Endothelial cell (in vitro differentiated cells): ENCODE data around the gene CYTH4. TPM values are rescaled to one million over a fixed set of nuclear protein-coding genes. Genes with fewer than 3 reads are reported as not detected.
A peak's percentile ranks its signal among the peaks of the same experiment; 100 is the strongest.

ENCODE experiments used
- DNase-seq: peaks from one replicate; pipeline ENCODE4 v3.0.0; 2021; ENCODE audit warnings: low spot score
- H3K27ac Mint-ChIP-seq: one replicate; pipeline ENCODE4 v1.8.0; 2021; ENCODE audit warnings: mixed read lengths, inconsistent platforms; ENCODE audit not compliant: unreplicated experiment
- H3K27me3 Mint-ChIP-seq: one replicate; pipeline ENCODE4 v1.8.0; 2021; ENCODE audit warnings: mild to moderate bottlenecking, moderate library complexity, mixed read lengths, inconsistent platforms; ENCODE audit not compliant: unreplicated experiment
- H3K36me3 Mint-ChIP-seq: one replicate; pipeline ENCODE4 v1.8.0; 2021; ENCODE audit warnings: mild to moderate bottlenecking, low read depth, mixed read lengths, inconsistent platforms; ENCODE audit not compliant: unreplicated experiment
- H3K4me1 Mint-ChIP-seq: one replicate; pipeline ENCODE4 v1.8.0; 2021; ENCODE audit warnings: mild to moderate bottlenecking, mixed read lengths, inconsistent platforms; ENCODE audit not compliant: unreplicated experiment
- H3K4me3 Mint-ChIP-seq: one replicate; pipeline ENCODE4 v1.8.0; 2021; ENCODE audit warnings: mild to moderate bottlenecking, mixed read lengths, inconsistent platforms; ENCODE audit not compliant: unreplicated experiment
- H3K9me3 Mint-ChIP-seq: one replicate; pipeline ENCODE4 v1.8.0; 2021; ENCODE audit warnings: mixed read lengths, inconsistent platforms; ENCODE audit not compliant: unreplicated experiment
- CTCF ChIP-seq: fragments of 200-600 bp; sonication (generic); IDR thresholded peaks from one replicate; pipeline ENCODE4 v1.5.0; 2021; ENCODE audit warnings: antibody characterized with exemption; ENCODE audit not compliant: unreplicated experiment
- total RNA-seq: library from RNA; stranded (reverse); fragmentation: NEBNext Ultra II Directional; extraction: Animal tissue kit (Norgen Biotek cat#: 25700); gene quantifications from one replicate; pipeline ENCODE4 v1.2.1, GENCODE V29; 2021; ENCODE audit not compliant: unreplicated experiment

The CYTH4 gene
- total RNA-seq, 1 donor from 2014 or later, result 0.33 TPM

GRCh38 chr22:37316405-37316804 lies 34.1 kb downstream of the CYTH4 start:
- no peak for DNase-seq
- Mint-ChIP-seq H3K4me3 (no peak overlapping the region), H3K9me3 (no peaks in the 10 kb centered on the region), H3K36me3 (no peaks in the 10 kb centered on the region), H3K27me3 (peaks cover 4% of the 10 kb centered on the region), H3K27ac (no peak overlapping the region), H3K4me1 (peaks cover 3% of the 10 kb centered on the region)
- no peak for TF ChIP-seq CTCF

GRCh38 chr22:37316875-37317371 lies 34.6 kb downstream of the CYTH4 start:
- DNase-seq, result peak; percentile 85
- Mint-ChIP-seq H3K4me1 (peaks cover 3% of the 10 kb centered on the region), H3K36me3 (no peaks in the 10 kb centered on the region), H3K27me3 (peaks cover 4% of the 10 kb centered on the region), H3K9me3 (no peaks in the 10 kb centered on the region), H3K4me3 (no peak overlapping the region), H3K27ac (no peak overlapping the region)
- TF ChIP-seq CTCF, result peak; percentile 80

- Mint-ChIP-seq H3K27me3 (peaks cover 4% of the 10 kb centered on the region), H3K27ac (no peak overlapping the region), H3K4me3 (no peak overlapping the region)
Measured at GRCh38 chr22:37317698-37318210, 35.4 kb downstream of the CYTH4 start.

GRCh38 chr22:37318364-37319109 lies 36.2 kb downstream of the CYTH4 start:
- TF ChIP-seq CTCF, result no peak
- Mint-ChIP-seq H3K4me3 (no peak overlapping the region), H3K4me1 (peaks cover 3% of the 10 kb centered on the region), H3K36me3 (no peaks in the 10 kb centered on the region), H3K27me3 (peaks cover 6% of the 10 kb centered on the region), H3K9me3 (no peaks in the 10 kb centered on the region), H3K27ac (no peak overlapping the region)
- no peak for DNase-seq

More at GRCh38 chr22:37317698-37318210, 35.4 kb downstream of the CYTH4 start:
- no peaks in the 10 kb centered on the region for H3K36me3 Mint-ChIP-seq
- H3K9me3 Mint-ChIP-seq, result no peaks in the 10 kb centered on the region
- peaks cover 3% of the 10 kb centered on the region for H3K4me1 Mint-ChIP-seq
- no peak for DNase-seq
- no peak for TF ChIP-seq CTCF

- H3K27me3 Mint-ChIP-seq, result peaks cover 10% of the 10 kb centered on the region
- no peaks in the 10 kb centered on the region for H3K9me3 Mint-ChIP-seq
- no peaks in the 10 kb centered on the region for H3K36me3 Mint-ChIP-seq
- no peak overlapping the region for H3K27ac Mint-ChIP-seq
- no peak for DNase-seq
- H3K4me3 Mint-ChIP-seq, result no peak overlapping the region
- no peaks in the 10 kb centered on the region for H3K4me1 Mint-ChIP-seq
- no peak for TF ChIP-seq CTCF
Measured at GRCh38 chr22:37319469-37319868, 37.2 kb downstream of the CYTH4 start.
